Gastrocnemius medialis (tissue), 4 donors: Measurements from ENCODE around the gene POU5F1. TPM values are rescaled to one million over a fixed set of nuclear protein-coding genes. Genes with fewer than 3 reads are reported as not detected.
A peak's percentile ranks its signal among the peaks of the same experiment; 100 is the strongest.

Source experiments
- ATAC-seq, 2 donors: fragments of 150-250 bp; one replicate each; pipeline ENCODE4 v1.9.1; 2016
- DNase-seq, 2 donors: peaks; one replicate each; pipeline ENCODE4 v3.0.0-alpha.2; 2019
- H3K27ac ChIP-seq, 4 donors: fragments of 200-600 bp; sonication (generic); 1 replicate in 1 of 4; 2 replicates in 3 of 4; pipeline ENCODE4 v1.5.1; 2016 to 2018; ENCODE audit warnings: mild to moderate bottlenecking in 2 of 4, moderate library complexity in 1 of 4
- H3K27me3 ChIP-seq, 3 donors: fragments of 200-600 bp; sonication (generic) in 2 of 3; 1 replicate in 1 of 3; 2 replicates in 2 of 3; pipeline versions ENCODE4 v1.5.1 to v1.6.0; 2016 to 2019; ENCODE audit warnings: mild to moderate bottlenecking in 1 of 3, moderate library complexity in 1 of 3
- H3K36me3 ChIP-seq, 2 donors: fragments of 200-600 bp; sonication (generic) in 1 of 2; one replicate each; pipeline ENCODE4 v1.5.1; 2017 to 2018
- H3K4me1 ChIP-seq, 2 donors: fragments of 200-600 bp; sonication (generic) in 1 of 2; one replicate each; pipeline ENCODE4 v1.5.1; 2016 to 2017; ENCODE audit warnings: mild to moderate bottlenecking in 2 of 2
- H3K4me3 ChIP-seq, 4 donors: fragments of 200-600 bp; sonication (generic) in 3 of 4; 1 replicate in 1 of 4; 2 replicates in 3 of 4; pipeline ENCODE4 v1.5.1; 2016 to 2019; ENCODE audit warnings: mild to moderate bottlenecking in 2 of 4
- H3K9me3 ChIP-seq, 3 donors: fragments of 200-600 bp; sonication (generic) in 2 of 3; 1 replicate in 1 of 3; 2 replicates in 2 of 3; pipeline ENCODE4 v1.5.1; 2016 to 2019
- CTCF ChIP-seq, 5 experiments: fragments of 450-650 bp in 3 of 5; fragments of 200-600 bp in 2 of 5; sonication (generic) in 2 of 5; IDR thresholded peaks in 4 of 5; conservative IDR thresholded peaks in 1 of 5; 1 replicate in 4 of 5; 2 replicates in 1 of 5; pipeline ENCODE4 v1.5.1; 2016 to 2019; ENCODE audit warnings: antibody characterized with exemption in 5 of 5, mild to moderate bottlenecking in 3 of 5, moderate library complexity in 3 of 5
- POLR2A ChIP-seq, 2 donors: fragments of 450-650 bp; IDR thresholded peaks; one replicate each; pipeline ENCODE4 v1.6.1; 2017; ENCODE audit warnings: antibody characterized with exemption in 2 of 2, mild to moderate bottlenecking in 2 of 2, moderate library complexity in 2 of 2
- in situ Hi-C, 4 donors: fragments of 200-750 bp; cut with MboI; loops; one replicate each; pipeline versions ENCODE4 v1.15.0 to v1.8.0; 2017; ENCODE audit warnings: low sequenced_read_pairs in 4 of 4
- intact Hi-C: fragments of 100-400 bp; cut with DNase I; formaldehyde crosslinking; loops from one replicate; pipeline ENCODE4 v1.15.1; 2023; ENCODE audit warnings: low total_unique reads
- total RNA-seq, 4 donors: library from RNA; depleted of rRNA; stranded (reverse); fragments of >200 nt; gene quantifications; one replicate each; pipeline versions ENCODE4 v1.1.0 to v1.2.3, GENCODE V29; 2016

The POU5F1 gene
- total RNA-seq, 4 donors from 2014 or later, result not detected

- H3K4me3 ChIP-seq, result no peak overlapping the region
- H3K4me1 ChIP-seq, result no peaks in the 10 kb centered on the region
- H3K27ac ChIP-seq, result peak overlapping the region in 1 of 4 donors; percentile 28
- TF ChIP-seq POLR2A (IDR thresholded peaks at IDR 0.05), result no peak
- TF ChIP-seq CTCF (IDR thresholded peaks at IDR 0.05 in 4 of 5, conservative IDR thresholded peaks at IDR 0.05 in 1 of 5), result no peak
- no peaks in the 10 kb centered on the region for H3K9me3 ChIP-seq
- DNase-seq (no peak), ATAC-seq (peak; percentile 49 to 69)
- H3K36me3 ChIP-seq, result no peaks in the 10 kb centered on the region
- H3K27me3 ChIP-seq, result no peaks in the 10 kb centered on the region
- intact Hi-C loops (no loop called here), in situ Hi-C loops (no loop called here)
Measured at GRCh38 chr6:31210123-31210522, 39.6 kb upstream of the POU5F1 start.

- intact Hi-C loops, result no loop called here
- ATAC-seq (no peak), DNase-seq (no peak)
- Histone ChIP-seq H3K36me3 (no peaks in the 10 kb centered on the region), H3K27ac (no peak overlapping the region), H3K4me1 (peaks cover 4 to 6% of the 10 kb centered on the region in 2 donors), H3K4me3 (no peak overlapping the region), H3K9me3 (no peaks in the 10 kb centered on the region), H3K27me3 (no peaks in the 10 kb centered on the region)
- in situ Hi-C loops, result loop anchor here in 1 of 4 donors (5.0 kb wide), 1 partner anchor 63 kb away; the partner anchor contains the start of gene HLA-C
- TF ChIP-seq POLR2A (IDR thresholded peaks at IDR 0.05) (no peak), CTCF (IDR thresholded peaks at IDR 0.05 in 4 of 5, conservative IDR thresholded peaks at IDR 0.05 in 1 of 5) (no peak)
Measured at GRCh38 chr6:31209137-31209536, 38.7 kb upstream of the POU5F1 start.

DNA sequence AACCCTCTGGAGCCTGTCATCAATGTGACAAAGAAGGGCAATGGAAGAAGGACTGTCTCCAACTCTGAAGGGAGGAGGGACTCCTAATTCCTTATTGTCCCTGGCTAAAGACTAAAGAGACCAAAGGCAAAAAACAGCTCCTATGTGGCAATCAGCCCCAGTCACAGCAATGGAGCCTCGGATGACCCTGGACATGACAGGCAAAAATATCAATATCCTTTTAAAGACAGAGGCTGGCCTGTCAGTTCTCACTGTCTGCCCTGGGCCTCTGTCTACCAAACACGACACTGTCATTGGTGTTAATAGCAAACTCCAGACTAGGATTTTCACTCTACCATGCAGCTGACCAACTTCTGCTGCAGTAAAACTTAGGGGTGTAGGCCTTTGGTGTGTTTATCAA, 38.0 kb upstream of the POU5F1 start:
- DNase-seq (no peak), ATAC-seq (no peak)
- H3K4me3 ChIP-seq, result no peak overlapping the region
- TF ChIP-seq POLR2A (IDR thresholded peaks at IDR 0.05) (no peak), CTCF (IDR thresholded peaks at IDR 0.05 in 4 of 5, conservative IDR thresholded peaks at IDR 0.05 in 1 of 5) (no peak)
- H3K4me1 ChIP-seq, result peaks cover 7 to 8% of the 10 kb centered on the region in 2 donors
- H3K36me3 ChIP-seq, result no peaks in the 10 kb centered on the region
- intact Hi-C loops (no loop called here), in situ Hi-C loops (loop anchor here in 1 of 4 donors (5.0 kb wide), 1 partner anchor 64 kb away; the partner anchor contains the start of gene HLA-C)
- no peaks in the 10 kb centered on the region for H3K9me3 ChIP-seq
- H3K27me3 ChIP-seq, result no peaks in the 10 kb centered on the region
- no peak overlapping the region for H3K27ac ChIP-seq

DNA sequence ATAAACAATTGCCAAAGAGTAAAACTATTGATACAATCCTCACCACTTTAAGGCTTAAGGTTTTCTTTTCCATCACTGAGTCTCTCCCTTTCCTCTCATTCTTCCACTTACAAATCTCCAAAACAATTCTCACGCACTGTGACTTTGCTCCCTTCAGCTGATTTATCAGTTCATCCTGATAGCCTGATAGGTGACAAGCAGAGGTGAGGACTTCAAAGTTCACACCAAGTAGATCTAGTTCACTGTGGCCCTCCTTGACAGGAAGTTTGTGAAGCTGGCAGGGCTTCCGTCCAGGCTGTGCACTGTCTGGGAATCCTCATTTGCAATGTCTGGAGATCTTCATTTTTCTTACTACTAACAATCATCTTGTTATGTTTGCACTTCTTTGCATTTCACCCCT, 35.2 kb upstream of the POU5F1 start:
- no peak for ATAC-seq
- H3K4me3 ChIP-seq, result no peak overlapping the region
- DNase-seq, result no peak
- intact Hi-C loops (no loop called here), in situ Hi-C loops (loop anchor here in 1 of 4 donors (5.0 kb wide), 1 partner anchor 67 kb away; the partner anchor contains the start of gene HLA-C)
- H3K27me3 ChIP-seq, result no peaks in the 10 kb centered on the region
- H3K4me1 ChIP-seq, result peaks cover 15 to 17% of the 10 kb centered on the region in 2 donors
- no peaks in the 10 kb centered on the region for H3K9me3 ChIP-seq
- H3K36me3 ChIP-seq, result peaks cover 0 to 4% of the 10 kb centered on the region in 2 donors
- no peak overlapping the region for H3K27ac ChIP-seq
- TF ChIP-seq CTCF (IDR thresholded peaks at IDR 0.05 in 4 of 5, conservative IDR thresholded peaks at IDR 0.05 in 1 of 5) (no peak), POLR2A (IDR thresholded peaks at IDR 0.05) (no peak)

- peaks cover 0 to 4% of the 10 kb centered on the region in 2 donors for H3K36me3 ChIP-seq
- peak overlapping the region; percentile 76 to 83 (median 80) for H3K27ac ChIP-seq
- in situ Hi-C loops (loop anchor here in 1 of 4 donors (5.0 kb wide), 1 partner anchor 68 kb away; the partner anchor contains the start of gene HLA-C), intact Hi-C loops (no loop called here)
- DNase-seq (no peak), ATAC-seq (no peak)
- H3K4me3 ChIP-seq, result peak overlapping the region in 2 of 4 donors; percentile 54 to 61
- H3K9me3 ChIP-seq, result no peaks in the 10 kb centered on the region
- no peak for TF ChIP-seq POLR2A (IDR thresholded peaks at IDR 0.05)
- TF ChIP-seq CTCF (IDR thresholded peaks at IDR 0.05 in 4 of 5, conservative IDR thresholded peaks at IDR 0.05 in 1 of 5), result no peak
- peaks cover 15 to 17% of the 10 kb centered on the region in 2 donors for H3K4me1 ChIP-seq
- no peaks in the 10 kb centered on the region for H3K27me3 ChIP-seq
Measured at GRCh38 chr6:31204751-31205145, 34.3 kb upstream of the POU5F1 start.
